HepG2 (cell line): ENCODE measurements around the gene MIA3. TPM values are rescaled to one million over a fixed set of nuclear protein-coding genes. Genes with fewer than 3 reads are reported as not detected.
A peak's percentile ranks its signal among the peaks of the same experiment; 100 is the strongest.

Experiments
- CEBPZ ChIP-seq: IDR thresholded peaks from 2 replicates; pipeline ENCODE4 v1.6.1; 2012; ENCODE audit warnings: low read length, improper control_type of control experiment
- HDAC1 ChIP-seq: sonication (generic); formaldehyde crosslinking; IDR thresholded peaks from 2 replicates; pipeline ENCODE4 v1.5.1; 2020; ENCODE audit warnings: mild to moderate bottlenecking, missing genetic modification reagents
- HES4 ChIP-seq: sonication (generic); formaldehyde crosslinking; IDR thresholded peaks from 2 replicates; pipeline ENCODE4 v1.9.0; 2021; ENCODE audit warnings: mild to moderate bottlenecking, missing genetic modification reagents, borderline replicate concordance
- HIVEP1 ChIP-seq: sonication (generic); formaldehyde crosslinking; IDR thresholded peaks from 2 replicates; pipeline ENCODE4 v1.4.0; 2020; ENCODE audit warnings: mild to moderate bottlenecking, missing genetic modification reagents
- HNF4G ChIP-seq, 2 experiments: sonication (generic) in 1 of 2; formaldehyde crosslinking in 1 of 2; IDR thresholded peaks; 2 replicates each; pipeline versions ENCODE4 v1.4.0 to v1.6.1; 2011 to 2020; ENCODE audit warnings: borderline replicate concordance in 2 of 2, low read depth in 2 of 2, mild to moderate bottlenecking in 2 of 2, low read length in 1 of 2, missing genetic modification reagents in 1 of 2, moderate library complexity in 1 of 2
- HOXA3 ChIP-seq: sonication (generic); formaldehyde crosslinking; IDR thresholded peaks from 2 replicates; pipeline ENCODE4 v1.5.0; 2020; ENCODE audit warnings: missing genetic modification reagents
- NFRKB ChIP-seq: fragments of 450-650 bp; IDR thresholded peaks from 2 replicates; pipeline ENCODE4 v1.6.1; 2017
- PBX3 ChIP-seq: sonication (generic); formaldehyde crosslinking; IDR thresholded peaks from 2 replicates; pipeline ENCODE4 v1.8.1; 2023; ENCODE audit warnings: missing genetic modification reagents, inconsistent platforms, borderline replicate concordance
- PHF20 ChIP-seq: sonication (generic); formaldehyde crosslinking; IDR thresholded peaks from 2 replicates; pipeline ENCODE4 v1.5.0; 2020; ENCODE audit warnings: mild to moderate bottlenecking, missing genetic modification reagents
- SMAD1 ChIP-seq: sonication (generic); formaldehyde crosslinking; IDR thresholded peaks from 2 replicates; pipeline ENCODE4 v1.4.0; 2020; ENCODE audit warnings: missing genetic modification reagents, low read depth, mild to moderate bottlenecking, borderline replicate concordance
- SOX5 ChIP-seq: IDR thresholded peaks from 2 replicates; pipeline ENCODE4 v1.6.1; 2016; ENCODE audit warnings: borderline replicate concordance
- TFDP2 ChIP-seq: sonication (generic); formaldehyde crosslinking; IDR thresholded peaks from 2 replicates; pipeline ENCODE4 v1.4.0; 2020; ENCODE audit warnings: missing genetic modification reagents
- U2AF2 ChIP-seq: fragments of 200-400 bp; formaldehyde crosslinking; IDR thresholded peaks from 2 replicates; pipeline ENCODE4 v1.6.1; 2017; ENCODE audit warnings: low read depth, mild to moderate bottlenecking, low read length
- ZBTB38 ChIP-seq: sonication (generic); formaldehyde crosslinking; IDR thresholded peaks from 2 replicates; pipeline ENCODE4 v1.5.1; 2020; ENCODE audit warnings: mild to moderate bottlenecking, missing genetic modification reagents
- ZBTB42 ChIP-seq: sonication (generic); formaldehyde crosslinking; IDR thresholded peaks from 2 replicates; pipeline ENCODE4 v1.5.0; 2020; ENCODE audit warnings: mild to moderate bottlenecking, missing genetic modification reagents
- ZBTB46 ChIP-seq: sonication (generic); formaldehyde crosslinking; IDR thresholded peaks from 2 replicates; pipeline ENCODE4 v1.4.0; 2020; ENCODE audit warnings: mild to moderate bottlenecking, missing genetic modification reagents, borderline replicate concordance
- ZFP82 ChIP-seq: sonication (generic); formaldehyde crosslinking; IDR thresholded peaks from 2 replicates; pipeline ENCODE4 v1.5.1; 2020; ENCODE audit warnings: mild to moderate bottlenecking, missing genetic modification reagents, borderline replicate concordance
- ZMAT5 ChIP-seq: sonication (generic); formaldehyde crosslinking; IDR thresholded peaks from 2 replicates; pipeline ENCODE4 v1.5.0; 2020; ENCODE audit warnings: mild to moderate bottlenecking, low read depth, missing genetic modification reagents, borderline replicate concordance
- ZNF75D ChIP-seq: sonication (generic); formaldehyde crosslinking; IDR thresholded peaks from 2 replicates; pipeline ENCODE4 v1.8.1; 2023; ENCODE audit warnings: missing genetic modification reagents, mild to moderate bottlenecking, borderline replicate concordance
- ZNF816 ChIP-seq: sonication (generic); formaldehyde crosslinking; IDR thresholded peaks from 2 replicates; pipeline ENCODE4 v1.8.0; 2022; ENCODE audit warnings: missing genetic modification reagents, mild to moderate bottlenecking, borderline replicate concordance
- ZNF883 ChIP-seq: sonication (generic); formaldehyde crosslinking; IDR thresholded peaks from 2 replicates; pipeline ENCODE4 v1.5.1; 2020; ENCODE audit warnings: mild to moderate bottlenecking, missing genetic modification reagents; ENCODE audit errors: not compliant biosample characterization
- polyA plus RNA-seq, 8 experiments: library from polyadenylated mRNA; depleted of rRNA in 3 of 8; stranded (reverse) in 7 of 8; unstranded in 1 of 8; fragments of >200 nt; fragmentation: Illumina TruSeq in 4 of 8; extraction: Trizol in 4 of 8; gene quantifications; 2 replicates each; pipeline versions ENCODE4 v1.2.1 to v1.2.3, GENCODE V29; 2011 to 2016; ENCODE audit warnings: low read depth in 4 of 8, missing spikeins in 1 of 8, mixed read lengths in 1 of 8; ENCODE audit not compliant: insufficient read depth in 1 of 8
- total RNA-seq, 5 experiments: library from RNA; depleted of rRNA; stranded (reverse); fragments of >200 nt; fragmentation: Illumina TruSeq; extraction: Trizol; gene quantifications; 2 replicates each; pipeline ENCODE4 v1.2.3, GENCODE V29; 2016; ENCODE audit warnings: low read depth in 1 of 5

Gene MIA3
- total and polyA plus RNA-seq, 2 of the 13 experiments (the other 11 are each of a cell fraction or from before 2014, with no cell fraction given), result 45.6 to 48.7 TPM

GRCh38 chr1:222643938-222644635, 26.2 kb downstream of the MIA3 start (continued):
- TF ChIP-seq ZBTB46 (CRISPR knock-in tag) (no peak), SOX5 (CRISPR knock-in tag) (no peak; the same call in none of the 2 replicates), HIVEP1 (CRISPR knock-in tag) (peak; percentile 33; the same call in 1 of the 2 replicates), ZNF883 (peak; percentile 34), HNF4G (IDR thresholded peaks at IDR 0.05; ENCODE audit: borderline replicate concordance, low read depth, low read length) (peak; percentile 75), HNF4G (CRISPR knock-in tag; IDR thresholded peaks at IDR 0.05; ENCODE audit: borderline replicate concordance, low read depth) (peak; percentile 73), SMAD1 (CRISPR knock-in tag) (no peak), PBX3 (CRISPR knock-in tag) (no peak), HDAC1 (CRISPR knock-in tag) (peak; percentile 93), ZNF75D (no peak), HES4 (CRISPR knock-in tag) (no peak), ZBTB38 (CRISPR knock-in tag) (0 out of 2 replicates have a peak, but pooled peaks have one; percentile 24), U2AF2 (no peak), NFRKB (no peak), HOXA3 (CRISPR knock-in tag) (peak; percentile 94), ZFP82 (CRISPR knock-in tag) (0 out of 2 replicates have a peak, but pooled peaks have one; percentile 68), TFDP2 (CRISPR knock-in tag) (peak; percentile 63; the same call in 1 of the 2 replicates), ZBTB42 (no peak), PHF20 (CRISPR knock-in tag) (peak; percentile 97), ZNF816 (peak; percentile 29; the same call in 1 of the 2 replicates), CEBPZ (no peak), ZMAT5 (CRISPR knock-in tag) (no peak)
